H7 (cell line): ENCODE measurements around the gene ADTRP. TPM values are rescaled to one million over a fixed set of nuclear protein-coding genes. Genes with fewer than 3 reads are reported as not detected.

Experiments used
- DNase-seq: peaks from one replicate; pipeline ENCODE4 v3.0.0; 2012
- H3K27me3 ChIP-seq: 2 replicates; pipeline ENCODE4 v1.6.0; 2011; ENCODE audit warnings: mild to moderate bottlenecking, low read length; ENCODE audit not compliant: control insufficient read depth, insufficient read depth
- H3K36me3 ChIP-seq: replicated peaks from 2 replicates; pipeline ENCODE4 v1.5.1; 2011; ENCODE audit warnings: low read length; ENCODE audit not compliant: control insufficient read depth, insufficient read depth
- H3K4me3 ChIP-seq: 2 replicates; pipeline ENCODE4 v1.5.1; 2011; ENCODE audit warnings: low read depth, mild to moderate bottlenecking, control low read depth, low read length, moderate library complexity; ENCODE audit not compliant: insufficient read depth
- total RNA-seq: library from RNA; depleted of rRNA; stranded (reverse); fragments of >200 nt; shearing (Covaris generic); gene quantifications from 2 replicates; pipeline ENCODE4 v1.2.3, GENCODE V29; 2014

ADTRP gene
- total RNA-seq, 1 experiment from 2014 or later, result 0.21 TPM

DNA sequence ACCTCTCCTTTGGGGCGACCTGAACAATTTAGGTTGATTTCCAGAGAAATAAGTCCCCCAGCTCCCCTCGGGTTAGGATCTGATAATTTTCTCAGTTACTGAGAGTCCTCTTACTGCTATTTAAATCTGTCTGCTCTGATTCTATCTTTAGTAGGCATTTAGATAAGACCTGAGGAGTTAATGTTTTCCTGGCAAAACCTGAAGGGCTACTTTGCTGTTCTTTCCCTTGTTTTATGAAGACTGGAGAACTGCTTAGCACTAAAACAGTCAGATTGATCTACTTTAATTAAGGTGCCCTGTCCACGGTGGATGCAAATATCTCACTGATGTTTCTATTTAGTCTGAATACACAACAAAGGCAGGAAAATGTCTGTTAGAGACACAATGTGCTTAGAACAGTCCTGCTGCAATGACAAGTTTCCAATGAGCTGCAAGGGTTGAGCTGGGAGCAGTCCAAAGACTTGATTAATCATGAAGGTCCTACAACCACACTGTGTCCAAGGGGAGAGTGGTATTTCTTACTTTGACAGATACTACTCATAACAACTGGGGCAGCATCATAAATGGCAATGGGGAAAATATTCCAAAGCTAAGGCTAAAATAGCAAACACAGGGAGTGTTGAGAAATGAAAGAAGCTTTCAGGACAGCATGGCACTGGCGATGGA lies 15.7 kb downstream of the ADTRP start:
- no peaks in the 10 kb centered on the region for H3K36me3 ChIP-seq
- H3K4me3 ChIP-seq, result no peak overlapping the region
- no peaks in the 10 kb centered on the region for H3K27me3 ChIP-seq
- DNase-seq, result no peak

- DNase-seq, result no peak
- Histone ChIP-seq H3K4me3 (no peak overlapping the region), H3K36me3 (no peaks in the 10 kb centered on the region), H3K27me3 (no peaks in the 10 kb centered on the region)
Observed at GRCh38 chr6:11761744-11762620, 16.6 kb downstream of the ADTRP start.

GRCh38 chr6:11760015-11760473 lies 18.6 kb downstream of the ADTRP start:
- no peaks in the 10 kb centered on the region for H3K27me3 ChIP-seq
- no peak for DNase-seq
- H3K4me3 ChIP-seq, result no peak overlapping the region
- H3K36me3 ChIP-seq, result no peaks in the 10 kb centered on the region

GRCh38 chr6:11758878-11759277 lies 19.7 kb downstream of the ADTRP start:
- H3K36me3 ChIP-seq, result no peaks in the 10 kb centered on the region
- no peak for DNase-seq
- no peak overlapping the region for H3K4me3 ChIP-seq
- no peaks in the 10 kb centered on the region for H3K27me3 ChIP-seq

- no peak for DNase-seq
- Histone ChIP-seq H3K36me3 (no peaks in the 10 kb centered on the region), H3K27me3 (no peaks in the 10 kb centered on the region), H3K4me3 (no peak overlapping the region)
Observed at GRCh38 chr6:11756726-11757125, 21.9 kb downstream of the ADTRP start.

- Histone ChIP-seq H3K4me3 (no peak overlapping the region), H3K27me3 (no peaks in the 10 kb centered on the region), H3K36me3 (no peaks in the 10 kb centered on the region)
- no peak for DNase-seq
Observed at GRCh38 chr6:11756292-11756691, 22.3 kb downstream of the ADTRP start.

- Histone ChIP-seq H3K4me3 (no peak overlapping the region), H3K27me3 (no peaks in the 10 kb centered on the region), H3K36me3 (no peaks in the 10 kb centered on the region)
- DNase-seq, result no peak
Observed at GRCh38 chr6:11755725-11756124, 22.9 kb downstream of the ADTRP start.

DNA sequence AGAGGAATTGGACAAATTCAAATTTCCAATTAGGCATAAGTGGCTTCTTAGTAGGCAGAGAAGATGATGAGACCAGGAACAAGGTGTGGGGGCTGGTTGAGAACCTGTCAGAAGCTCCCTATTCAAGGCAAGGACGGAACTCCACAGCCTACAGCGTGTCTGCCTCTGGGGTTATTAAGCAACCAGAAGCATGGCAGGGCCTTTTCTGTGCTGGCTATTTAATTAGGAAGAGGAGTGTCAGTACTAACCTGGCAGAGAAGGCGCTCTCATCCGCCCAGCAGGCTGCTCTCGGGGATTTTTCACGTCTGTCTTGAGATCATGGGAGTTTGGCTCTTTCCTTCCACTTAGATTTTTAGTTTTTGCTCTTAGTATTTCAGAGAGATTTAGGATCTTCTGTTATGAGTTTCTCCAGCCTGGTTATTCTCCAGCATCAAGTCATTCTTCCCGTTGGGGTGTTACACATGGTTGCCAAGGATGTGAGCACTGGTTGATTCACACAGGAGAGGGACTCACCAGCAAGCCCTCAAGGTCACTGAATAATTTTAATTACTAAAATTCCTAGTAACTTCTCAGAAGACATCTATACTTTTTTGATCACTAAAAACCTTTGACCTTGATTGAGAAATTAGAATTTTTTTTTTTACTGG lies 23.9 kb downstream of the ADTRP start:
- no peak for DNase-seq

DNA sequence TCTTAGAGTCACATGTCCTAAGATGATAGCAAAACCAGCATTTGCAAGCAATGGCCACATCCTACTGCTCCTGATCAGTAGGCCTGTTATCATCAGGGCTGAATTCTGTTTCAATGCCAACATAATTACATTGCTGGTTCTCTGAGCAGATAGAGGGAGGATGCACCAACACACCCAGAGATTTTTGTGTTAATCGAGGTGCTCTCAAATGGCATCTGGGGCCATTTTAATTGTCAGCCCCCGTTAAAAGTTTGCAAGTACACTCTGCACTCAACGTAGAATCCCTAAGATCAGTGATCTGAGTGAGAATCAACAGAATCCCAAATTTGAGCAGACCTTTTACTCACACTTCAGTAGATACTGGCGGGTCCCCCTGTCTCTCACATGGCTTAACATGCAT lies 24.8 kb downstream of the ADTRP start:
- Histone ChIP-seq H3K36me3 (no peaks in the 10 kb centered on the region), H3K4me3 (no peak overlapping the region), H3K27me3 (no peaks in the 10 kb centered on the region)
- no peak for DNase-seq

More for the DNA sequence above, 23.9 kb downstream of the ADTRP start:
- no peak overlapping the region for H3K4me3 ChIP-seq
- no peaks in the 10 kb centered on the region for H3K36me3 ChIP-seq
- H3K27me3 ChIP-seq, result no peaks in the 10 kb centered on the region

DNA sequence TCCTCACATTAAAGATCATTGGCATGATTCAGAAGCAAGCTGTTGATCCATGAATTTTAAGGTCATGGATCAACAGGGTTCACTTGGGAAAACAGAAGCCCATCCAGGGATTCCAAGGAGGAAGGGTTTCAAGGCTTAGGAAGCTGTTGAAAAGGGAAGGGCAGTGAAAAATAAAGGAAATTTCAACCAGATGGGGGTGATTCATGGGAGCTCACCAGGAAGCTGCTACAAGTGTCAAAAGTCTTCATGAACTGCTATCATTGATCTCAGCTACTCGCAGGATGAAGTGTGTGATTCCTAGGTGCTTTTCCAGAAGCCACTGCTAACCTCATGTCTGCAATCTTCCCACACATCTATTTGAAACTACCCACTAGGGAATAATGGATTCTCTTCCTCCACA lies 26.2 kb downstream of the ADTRP start:
- no peak overlapping the region for H3K4me3 ChIP-seq
- no peak for DNase-seq

GRCh38 chr6:11750682-11751081 lies 27.9 kb downstream of the ADTRP start:
- Histone ChIP-seq H3K4me3 (no peak overlapping the region), H3K27me3 (no peaks in the 10 kb centered on the region), H3K36me3 (no peaks in the 10 kb centered on the region)
- DNase-seq, result no peak

More for the DNA sequence above, 26.2 kb downstream of the ADTRP start:
- no peaks in the 10 kb centered on the region for H3K36me3 ChIP-seq
- no peaks in the 10 kb centered on the region for H3K27me3 ChIP-seq

- no peak for DNase-seq
- Histone ChIP-seq H3K36me3 (no peaks in the 10 kb centered on the region), H3K4me3 (no peak overlapping the region), H3K27me3 (no peaks in the 10 kb centered on the region)
Observed at GRCh38 chr6:11748591-11749210, 29.9 kb downstream of the ADTRP start.

GRCh38 chr6:11747021-11747420 lies 31.6 kb downstream of the ADTRP start:
- Histone ChIP-seq H3K27me3 (no peaks in the 10 kb centered on the region), H3K36me3 (no peaks in the 10 kb centered on the region), H3K4me3 (no peak overlapping the region)
- no peak for DNase-seq

DNA sequence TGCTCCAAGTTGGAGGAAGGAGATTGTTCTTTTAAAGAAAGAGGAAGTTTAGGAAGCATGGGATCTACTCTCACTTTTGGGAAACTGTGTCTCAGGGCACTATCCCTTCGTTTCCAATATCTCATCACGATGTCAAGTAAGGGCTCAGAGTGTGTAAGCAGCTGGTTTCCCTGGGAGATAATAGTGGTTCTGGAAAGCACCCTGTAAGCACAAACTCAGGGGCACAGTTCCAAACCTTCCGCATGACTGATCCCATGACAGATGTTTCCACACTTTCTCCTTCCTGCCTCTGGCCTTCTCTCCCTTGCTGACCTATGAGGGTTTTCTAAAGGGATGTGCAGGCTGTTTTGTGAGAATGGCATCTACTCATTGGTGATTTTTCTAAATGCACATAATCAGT lies 33.9 kb downstream of the ADTRP start:
- H3K36me3 ChIP-seq, result no peaks in the 10 kb centered on the region

More for the DNA sequence above, 33.9 kb downstream of the ADTRP start:
- Histone ChIP-seq H3K4me3 (no peak overlapping the region), H3K27me3 (no peaks in the 10 kb centered on the region)
- DNase-seq, result no peak
